SU-DHL-6 (cell line): ENCODE measurements around the gene STYXL1.

Experiments
- EZH2phosphoT487 ChIP-seq: fragments of 200-600 bp; sonication (generic), shearing (Covaris generic); conservative IDR thresholded peaks from 2 replicates; pipeline ENCODE4 v1.6.1; 2018; ENCODE audit warnings: mild to moderate bottlenecking, antibody characterized with exemption, low read length, moderate library complexity, mixed read lengths
- TF ChIP-seq, protein P1 (sequence below): fragments of 200-600 bp; sonication (generic); IDR thresholded peaks from one replicate; pipeline ENCODE4 v1.5.1; 2017; ENCODE audit warnings: antibody characterized with exemption, mild to moderate bottlenecking, low read length, moderate library complexity; ENCODE audit not compliant: insufficient read depth, poor library complexity, severe bottlenecking

DNA sequence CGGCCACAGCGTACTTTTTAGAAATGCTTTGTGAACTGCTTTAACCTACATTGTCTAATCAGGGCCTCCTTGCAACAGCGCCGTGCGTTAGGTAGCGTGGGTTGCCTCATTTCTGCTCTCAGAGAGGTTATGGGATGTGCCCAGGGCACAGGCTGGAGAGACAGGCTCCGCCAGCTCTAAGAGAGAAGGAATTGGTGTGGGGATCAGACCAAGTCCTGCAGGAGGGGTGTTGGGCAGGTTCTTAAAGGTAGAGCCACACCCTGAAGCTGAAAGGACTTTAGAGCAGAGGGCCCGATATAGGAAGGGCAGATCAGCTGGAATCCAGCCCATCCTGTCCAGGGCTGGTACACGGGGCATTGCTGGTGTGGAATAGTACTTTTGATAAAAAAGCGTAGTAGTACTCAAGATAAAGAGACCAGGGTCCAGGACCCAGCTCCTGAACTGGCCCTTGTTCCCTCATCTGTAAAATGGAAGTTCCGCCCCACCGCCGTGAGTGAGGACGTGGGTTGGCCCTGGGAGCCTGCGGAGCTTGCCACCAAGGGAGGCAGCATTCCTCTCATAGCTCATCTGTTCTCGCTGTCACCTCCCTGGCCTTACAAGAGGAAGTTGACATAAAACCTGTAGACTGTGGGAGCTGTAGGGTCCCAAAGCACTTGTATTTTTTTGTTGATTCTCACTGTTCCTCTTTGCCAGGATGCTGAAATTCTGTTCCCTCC, 90.6 kb downstream of the STYXL1 start:
- TF ChIP-seq, protein P1, sequence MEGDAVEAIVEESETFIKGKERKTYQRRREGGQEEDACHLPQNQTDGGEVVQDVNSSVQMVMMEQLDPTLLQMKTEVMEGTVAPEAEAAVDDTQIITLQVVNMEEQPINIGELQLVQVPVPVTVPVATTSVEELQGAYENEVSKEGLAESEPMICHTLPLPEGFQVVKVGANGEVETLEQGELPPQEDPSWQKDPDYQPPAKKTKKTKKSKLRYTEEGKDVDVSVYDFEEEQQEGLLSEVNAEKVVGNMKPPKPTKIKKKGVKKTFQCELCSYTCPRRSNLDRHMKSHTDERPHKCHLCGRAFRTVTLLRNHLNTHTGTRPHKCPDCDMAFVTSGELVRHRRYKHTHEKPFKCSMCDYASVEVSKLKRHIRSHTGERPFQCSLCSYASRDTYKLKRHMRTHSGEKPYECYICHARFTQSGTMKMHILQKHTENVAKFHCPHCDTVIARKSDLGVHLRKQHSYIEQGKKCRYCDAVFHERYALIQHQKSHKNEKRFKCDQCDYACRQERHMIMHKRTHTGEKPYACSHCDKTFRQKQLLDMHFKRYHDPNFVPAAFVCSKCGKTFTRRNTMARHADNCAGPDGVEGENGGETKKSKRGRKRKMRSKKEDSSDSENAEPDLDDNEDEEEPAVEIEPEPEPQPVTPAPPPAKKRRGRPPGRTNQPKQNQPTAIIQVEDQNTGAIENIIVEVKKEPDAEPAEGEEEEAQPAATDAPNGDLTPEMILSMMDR, result no peak
- TF ChIP-seq EZH2phosphoT487, result no peak
